IMR-90 (cell line): Measurements from ENCODE around the gene C16orf87. TPM values are rescaled to one million over a fixed set of nuclear protein-coding genes. Genes with fewer than 3 reads are reported as not detected.

Source experiments
- microRNA-seq, 2 experiments: library from miRNA; stranded (forward) in 1 of 2; unstranded in 1 of 2; fragments of 10-50 nt in 1 of 2; fragments of <30 nt in 1 of 2; gene quantifications in 1 of 2; microRNA quantifications in 1 of 2; one replicate each; pipeline versions ENCODE3 to v1.1.0; 2013 to 2020; ENCODE audit not compliant: insufficient read depth in 1 of 2, insufficient read length in 1 of 2, unreplicated experiment in 1 of 2
- polyA plus RNA-seq, 3 experiments: library from polyadenylated mRNA; depleted of rRNA; stranded (reverse); fragments of >200 nt; gene quantifications; 2 replicates each; pipeline ENCODE4 v1.2.3, GENCODE V29; 2012; ENCODE audit warnings: low replicate concordance in 1 of 3
- small RNA-seq, 5 experiments: library from RNA; depleted of rRNA; stranded (forward); fragments of <200 nt; gene quantifications; one replicate each; pipeline ENCODE3, GENCODE V24; 2012
- total RNA-seq: library from RNA; depleted of rRNA; stranded (reverse); fragments of >200 nt; gene quantifications from 2 replicates; pipeline ENCODE4 v1.2.3, GENCODE V29; 2012; rRNA removed

The C16orf87 gene
- total and polyA plus RNA-seq, 2 of the 4 experiments (the other 2 are of a cell fraction): 6.3 to 8.1 TPM

Small RNAs within 50 kb of the gene (microRNA-seq; reads per million reads assigned to microRNA genes)
- not detected for gene AC007225.2 (ENCODE audit: insufficient read depth, insufficient read length)

Small RNAs within 50 kb of the gene (small RNA-seq; reads per million reads assigned to genes)
- gene AC007225.2: 0 to 0.08 (median 0) reads per million in 5 experiments

Other genes with a start within 250 kb of the C16orf87 start
- gene SHCBP1, start 209.8 kb downstream of the C16orf87 start, total RNA-seq: 18.3 and 35.3 TPM in 2 replicates
- 15.6 and 18.6 TPM in 2 replicates for gene SHCBP1, start 209.8 kb downstream of the C16orf87 start, polyA plus RNA-seq (2012; rRNA removed)
- gene VPS35, start 142.0 kb downstream of the C16orf87 start, total RNA-seq: 89.4 and 174 TPM in 2 replicates
- gene VPS35, start 142.0 kb downstream of the C16orf87 start, polyA plus RNA-seq (2012; rRNA removed): 24.2 and 42.3 TPM in 2 replicates
- gene ORC6, start 141.5 kb downstream of the C16orf87 start, total RNA-seq: 9.0 and 13.1 TPM in 2 replicates
- gene ORC6, start 141.5 kb downstream of the C16orf87 start, polyA plus RNA-seq (2012; rRNA removed): 14.7 and 15.9 TPM in 2 replicates
- gene MYLK3, start 82.8 kb downstream of the C16orf87 start, total RNA-seq: under 0.01 TPM in 2 replicates
- 0.03 and 0.17 TPM in 2 replicates for gene MYLK3, start 82.8 kb downstream of the C16orf87 start, polyA plus RNA-seq (2012; rRNA removed)
- gene GPT2, start 53.2 kb upstream of the C16orf87 start, total RNA-seq: 20.8 and 31.5 TPM in 2 replicates
- gene GPT2, start 53.2 kb upstream of the C16orf87 start, polyA plus RNA-seq (2012; rRNA removed): 23.2 and 26.4 TPM in 2 replicates
- 53.9 and 109 TPM in 2 replicates for gene DNAJA2, start 142.5 kb upstream of the C16orf87 start, total RNA-seq
- gene DNAJA2, start 142.5 kb upstream of the C16orf87 start, polyA plus RNA-seq (2012; rRNA removed): 13.1 and 18.6 TPM in 2 replicates